ENCODE measurements around the gene PACRG.

DNA sequence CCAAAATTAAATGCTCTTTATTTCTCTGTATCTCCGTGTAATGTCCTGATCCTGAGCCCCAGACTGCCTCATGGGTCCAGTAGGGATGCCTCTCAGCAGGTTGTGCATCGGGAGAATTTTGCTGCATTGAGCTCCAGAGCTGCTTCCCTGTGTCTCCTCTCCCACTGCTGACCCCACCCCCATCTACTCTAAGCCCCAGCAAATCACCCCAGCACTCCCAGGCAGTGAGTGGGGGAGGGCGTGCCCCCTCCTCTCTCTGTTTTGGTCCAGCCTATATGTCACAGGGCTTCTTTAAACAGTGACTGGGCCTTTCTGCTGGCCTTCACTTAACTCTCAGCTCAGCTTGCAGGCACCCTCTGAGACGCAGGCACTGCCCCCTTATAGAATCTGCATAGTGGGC is 458.0 kb downstream of the PACRG start:
- no peak for TF ChIP-seq POLR2A (IDR thresholded peaks at IDR 0.05)
- TF ChIP-seq, protein P1, sequence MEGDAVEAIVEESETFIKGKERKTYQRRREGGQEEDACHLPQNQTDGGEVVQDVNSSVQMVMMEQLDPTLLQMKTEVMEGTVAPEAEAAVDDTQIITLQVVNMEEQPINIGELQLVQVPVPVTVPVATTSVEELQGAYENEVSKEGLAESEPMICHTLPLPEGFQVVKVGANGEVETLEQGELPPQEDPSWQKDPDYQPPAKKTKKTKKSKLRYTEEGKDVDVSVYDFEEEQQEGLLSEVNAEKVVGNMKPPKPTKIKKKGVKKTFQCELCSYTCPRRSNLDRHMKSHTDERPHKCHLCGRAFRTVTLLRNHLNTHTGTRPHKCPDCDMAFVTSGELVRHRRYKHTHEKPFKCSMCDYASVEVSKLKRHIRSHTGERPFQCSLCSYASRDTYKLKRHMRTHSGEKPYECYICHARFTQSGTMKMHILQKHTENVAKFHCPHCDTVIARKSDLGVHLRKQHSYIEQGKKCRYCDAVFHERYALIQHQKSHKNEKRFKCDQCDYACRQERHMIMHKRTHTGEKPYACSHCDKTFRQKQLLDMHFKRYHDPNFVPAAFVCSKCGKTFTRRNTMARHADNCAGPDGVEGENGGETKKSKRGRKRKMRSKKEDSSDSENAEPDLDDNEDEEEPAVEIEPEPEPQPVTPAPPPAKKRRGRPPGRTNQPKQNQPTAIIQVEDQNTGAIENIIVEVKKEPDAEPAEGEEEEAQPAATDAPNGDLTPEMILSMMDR (IDR thresholded peaks at IDR 0.05), result no peak
